ENCODE results near the gene ATG7.
A peak's percentile ranks its signal among the peaks of the same experiment; 100 is the strongest.
"Not testable (repeated sequence)": the region's sequence is repeated elsewhere in the genome, so short reads cannot be mapped to it uniquely, and the experiment has no call there.

The ATG7 gene

GRCh38 chr3:11510356-11510755, 238.2 kb downstream of the ATG7 start:
- no peak for ATAC-seq
- TF ChIP-seq ZNF565 (CRISPR knock-in tag; conservative IDR thresholded peaks at IDR 0.05; ENCODE audit: low read depth) = no peak
- no peak for TF ChIP-seq ESRRG (CRISPR knock-in tag; IDR thresholded peaks at IDR 0.05)
- TF ChIP-seq SNAI2 (CRISPR knock-in tag; IDR thresholded peaks at IDR 0.05) = no peak
- no peak for TF ChIP-seq CSDC2 (CRISPR knock-in tag; IDR thresholded peaks at IDR 0.05)
- TF ChIP-seq BACH2 (CRISPR knock-in tag; IDR thresholded peaks at IDR 0.05; ENCODE audit: borderline replicate concordance) = no peak
- TF ChIP-seq TCF4 (CRISPR knock-in tag; IDR thresholded peaks at IDR 0.05; ENCODE audit: borderline replicate concordance) = no peak
- TF ChIP-seq TSHZ2 (CRISPR knock-in tag; IDR thresholded peaks at IDR 0.05) = no peak
- no peak for TF ChIP-seq TOX (CRISPR knock-in tag; IDR thresholded peaks at IDR 0.05; ENCODE audit: borderline replicate concordance)
- TF ChIP-seq GLIS3 (CRISPR knock-in tag; IDR thresholded peaks at IDR 0.05) = no peak
- TF ChIP-seq ZFP3 (CRISPR knock-in tag; IDR thresholded peaks at IDR 0.05) = no peak
- TF ChIP-seq ZNF8 (CRISPR knock-in tag; IDR thresholded peaks at IDR 0.05) = no peak
- no peak for TF ChIP-seq PATZ1 (CRISPR knock-in tag; IDR thresholded peaks at IDR 0.05; ENCODE audit: borderline replicate concordance)
- no peak for TF ChIP-seq POU6F1 (CRISPR knock-in tag; IDR thresholded peaks at IDR 0.05; ENCODE audit: borderline replicate concordance, low read depth)

GRCh38 chr3:11511606-11512005, 239.4 kb downstream of the ATG7 start:
- ATAC-seq = not testable (repeated sequence)

- not testable (repeated sequence) for ATAC-seq
Observed at GRCh38 chr3:11513125-11513816, 241.1 kb downstream of the ATG7 start.

- TF ChIP-seq ARNTL (CRISPR knock-in tag; IDR thresholded peaks at IDR 0.05; ENCODE audit: borderline replicate concordance, low read depth) (no peak), ZNF8 (CRISPR knock-in tag; IDR thresholded peaks at IDR 0.05) (no peak), BACH2 (CRISPR knock-in tag; IDR thresholded peaks at IDR 0.05; ENCODE audit: borderline replicate concordance) (no peak), RARB (CRISPR knock-in tag; IDR thresholded peaks at IDR 0.05) (no peak), CSDC2 (CRISPR knock-in tag; IDR thresholded peaks at IDR 0.05) (no peak), SNAI2 (CRISPR knock-in tag; IDR thresholded peaks at IDR 0.05) (no peak), CREB5 (CRISPR knock-in tag; IDR thresholded peaks at IDR 0.05; ENCODE audit: low read depth) (no peak), ZC3H10 (CRISPR knock-in tag; IDR thresholded peaks at IDR 0.05) (no peak), ZNF70 (CRISPR knock-in tag; IDR thresholded peaks at IDR 0.05) (no peak), ZNF565 (CRISPR knock-in tag; conservative IDR thresholded peaks at IDR 0.05; ENCODE audit: low read depth) (no peak), CSRNP3 (CRISPR knock-in tag; IDR thresholded peaks at IDR 0.05) (no peak), TCF4 (CRISPR knock-in tag; IDR thresholded peaks at IDR 0.05; ENCODE audit: borderline replicate concordance) (no peak), ESRRG (CRISPR knock-in tag; IDR thresholded peaks at IDR 0.05) (no peak), OSR1 (CRISPR knock-in tag; IDR thresholded peaks at IDR 0.05) (no peak), GLIS3 (CRISPR knock-in tag; IDR thresholded peaks at IDR 0.05) (no peak), POU6F1 (CRISPR knock-in tag; IDR thresholded peaks at IDR 0.05; ENCODE audit: borderline replicate concordance, low read depth) (no peak), ZFP3 (CRISPR knock-in tag; IDR thresholded peaks at IDR 0.05) (no peak)
- ATAC-seq = peak; percentile 6; the same call in 2 of the 3 replicates
Observed at GRCh38 chr3:11513817-11514135, 241.6 kb downstream of the ATG7 start.
